Measurements from ENCODE around the gene IL12A.

The IL12A gene

DNA sequence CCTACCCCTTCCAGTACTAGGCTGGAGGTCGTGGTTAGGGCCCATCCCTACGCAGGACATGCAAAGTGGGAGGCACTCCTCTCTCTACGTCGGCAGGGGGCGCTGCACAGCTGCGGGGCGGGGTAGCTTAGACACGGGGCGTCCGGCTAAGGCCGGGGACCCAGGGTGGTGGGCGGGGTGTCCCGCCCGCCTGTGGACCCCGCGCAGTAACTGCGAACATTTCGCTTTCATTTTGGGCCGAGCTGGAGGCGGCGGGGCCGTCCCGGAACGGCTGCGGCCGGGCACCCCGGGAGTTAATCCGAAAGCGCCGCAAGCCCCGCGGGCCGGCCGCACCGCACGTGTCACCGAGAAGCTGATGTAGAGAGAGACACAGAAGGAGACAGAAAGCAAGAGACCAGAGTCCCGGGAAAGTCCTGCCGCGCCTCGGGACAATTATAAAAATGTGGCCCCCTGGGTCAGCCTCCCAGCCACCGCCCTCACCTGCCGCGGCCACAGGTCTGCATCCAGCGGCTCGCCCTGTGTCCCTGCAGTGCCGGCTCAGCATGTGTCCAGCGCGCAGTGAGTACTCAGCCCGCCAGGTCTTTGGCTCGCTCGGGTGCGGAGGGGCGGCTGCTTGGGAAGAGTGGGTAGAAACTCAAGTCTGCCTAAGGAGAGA lies at the start of gene IL12A:
Gene IL12A, plus strand, starts transcription at position 219 of the 655 bp plus-strand sequence.
- peak; percentile 94 for TF ChIP-seq CTCF (IDR thresholded peaks at IDR 0.05; ENCODE audit: insufficient read depth, low read depth, low read length, missing control alignments)
- DNase-seq (ENCODE audit: low read depth) = peak; percentile 95
- peak within 1 kb of the TSS; percentile 76 for H3K4me3 ChIP-seq (ENCODE audit: low read depth, low read length)

- DNase-seq (ENCODE audit: low read depth) = peak; percentile 38
- no peak overlapping the region for H3K4me3 ChIP-seq (ENCODE audit: low read depth, low read length)
- no peak for TF ChIP-seq CTCF (IDR thresholded peaks at IDR 0.05; ENCODE audit: insufficient read depth, low read depth, low read length, missing control alignments)
Measured at GRCh38 chr3:159941038-159942000, 47.3 kb upstream of the IL12A start.

- TF ChIP-seq CTCF (IDR thresholded peaks at IDR 0.05; ENCODE audit: insufficient read depth, low read depth, low read length, missing control alignments) = no peak
- DNase-seq (ENCODE audit: low read depth) = no peak
Measured at GRCh38 chr3:159944781-159945180, 43.9 kb upstream of the IL12A start.

DNA sequence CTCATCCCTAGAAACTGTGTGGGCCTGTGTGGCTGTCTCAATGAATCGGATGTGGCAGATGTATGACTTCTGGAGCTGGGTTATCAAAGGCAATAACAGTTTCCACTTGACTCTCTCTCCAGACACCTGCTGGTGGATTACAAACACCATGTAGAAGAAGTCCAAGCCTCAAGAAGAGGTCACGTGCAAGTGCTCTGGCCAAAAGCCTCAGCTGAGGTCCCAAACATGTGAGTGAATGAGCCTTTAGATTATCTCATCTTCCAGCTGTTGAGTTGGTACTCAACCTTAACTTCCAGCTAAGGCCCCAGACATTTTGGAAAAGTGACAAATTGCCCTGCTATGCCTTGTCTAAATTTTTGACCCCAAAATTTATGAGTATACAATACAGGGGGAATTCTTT lies 42.7 kb upstream of the IL12A start:
- no peak overlapping the region for H3K4me3 ChIP-seq (ENCODE audit: low read depth, low read length)
- DNase-seq (ENCODE audit: low read depth) = no peak
- TF ChIP-seq CTCF (IDR thresholded peaks at IDR 0.05; ENCODE audit: insufficient read depth, low read depth, low read length, missing control alignments) = no peak

More at GRCh38 chr3:159944781-159945180, 43.9 kb upstream of the IL12A start:
- no peak overlapping the region for H3K4me3 ChIP-seq (ENCODE audit: low read depth, low read length)

GRCh38 chr3:159947220-159947619 lies 41.4 kb upstream of the IL12A start:
- DNase-seq (ENCODE audit: low read depth) = no peak
- no peak overlapping the region for H3K4me3 ChIP-seq (ENCODE audit: low read depth, low read length)
- no peak for TF ChIP-seq CTCF (IDR thresholded peaks at IDR 0.05; ENCODE audit: insufficient read depth, low read depth, low read length, missing control alignments)

DNA sequence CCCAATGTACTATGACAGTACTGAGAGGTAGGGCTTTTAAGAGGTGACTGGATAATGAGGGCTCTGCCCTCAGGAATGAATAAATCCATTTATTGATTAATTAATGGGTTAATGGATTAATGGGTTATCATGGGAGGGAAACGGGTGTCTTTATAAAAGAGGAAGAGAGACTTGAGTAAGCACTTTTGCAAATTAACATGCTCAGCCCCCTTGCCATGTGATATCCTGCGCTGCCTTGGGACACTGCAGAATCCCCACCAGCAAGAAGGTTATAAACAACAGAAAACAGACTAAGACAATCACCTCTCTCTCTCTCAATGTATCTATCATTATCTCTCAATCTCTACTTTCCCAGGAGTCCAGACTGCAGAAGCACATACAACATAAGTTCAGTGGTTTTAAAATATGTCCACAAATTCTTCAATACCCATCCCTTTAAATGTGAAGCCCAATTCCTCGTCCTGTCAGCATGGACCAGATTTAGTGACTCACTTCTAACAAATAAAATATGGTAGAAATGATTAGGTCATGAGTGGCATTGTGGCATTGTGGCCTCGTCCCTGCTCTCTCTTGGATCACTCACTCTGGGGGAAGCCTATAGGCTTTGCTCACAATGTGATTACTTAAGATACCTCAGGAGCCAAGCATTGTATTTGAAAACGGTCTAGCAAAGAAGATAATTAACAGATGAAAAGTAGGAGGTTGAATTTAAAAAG lies 40.0 kb upstream of the IL12A start:
- no peak overlapping the region for H3K4me3 ChIP-seq (ENCODE audit: low read depth, low read length)
- DNase-seq (ENCODE audit: low read depth) = no peak
- no peak for TF ChIP-seq CTCF (IDR thresholded peaks at IDR 0.05; ENCODE audit: insufficient read depth, low read depth, low read length, missing control alignments)

Data from GM12865 (cell line).